NB4 (cell line): ENCODE data around the gene RPTN.

Experiments
- MYC ChIP-seq: IDR thresholded peaks from 2 replicates; pipeline ENCODE4 v1.6.1; 2011; ENCODE audit warnings: low read depth, low read length
- POLR2A ChIP-seq: IDR thresholded peaks from 2 replicates; pipeline ENCODE4 v1.6.1; 2011; ENCODE audit warnings: mild to moderate bottlenecking; ENCODE audit not compliant: insufficient read length; ENCODE audit errors: extremely low read depth
- TF ChIP-seq, protein P1 (sequence below): IDR thresholded peaks from one replicate; pipeline ENCODE4 v1.5.1; 2012; ENCODE audit warnings: low read depth, low read length
- TF ChIP-seq, protein P2 (sequence below): IDR thresholded peaks from 2 replicates; pipeline ENCODE4 v1.6.1; 2011; ENCODE audit warnings: low read depth, low read length

DNA sequence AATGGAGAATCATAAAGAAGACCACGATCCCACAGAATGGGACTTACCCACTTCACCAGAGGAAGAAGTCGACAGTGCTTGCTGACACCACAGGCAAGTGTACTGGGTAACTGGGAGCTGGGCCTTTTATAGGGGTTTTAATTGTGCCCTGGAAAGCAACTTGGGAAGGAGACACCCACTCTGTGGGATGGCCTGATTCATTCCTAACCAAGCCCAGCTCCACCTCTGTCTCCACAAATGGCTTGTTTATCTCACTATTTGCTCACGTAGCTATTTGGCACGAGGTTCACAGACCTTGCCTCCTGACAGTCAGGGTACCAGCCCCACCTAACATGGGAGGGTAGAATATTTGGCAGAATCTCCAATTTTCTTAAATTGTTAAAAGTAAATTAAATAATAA lies 43.7 kb downstream of the RPTN start, which contains the start of gene TCHH:
- TF ChIP-seq, protein P1, sequence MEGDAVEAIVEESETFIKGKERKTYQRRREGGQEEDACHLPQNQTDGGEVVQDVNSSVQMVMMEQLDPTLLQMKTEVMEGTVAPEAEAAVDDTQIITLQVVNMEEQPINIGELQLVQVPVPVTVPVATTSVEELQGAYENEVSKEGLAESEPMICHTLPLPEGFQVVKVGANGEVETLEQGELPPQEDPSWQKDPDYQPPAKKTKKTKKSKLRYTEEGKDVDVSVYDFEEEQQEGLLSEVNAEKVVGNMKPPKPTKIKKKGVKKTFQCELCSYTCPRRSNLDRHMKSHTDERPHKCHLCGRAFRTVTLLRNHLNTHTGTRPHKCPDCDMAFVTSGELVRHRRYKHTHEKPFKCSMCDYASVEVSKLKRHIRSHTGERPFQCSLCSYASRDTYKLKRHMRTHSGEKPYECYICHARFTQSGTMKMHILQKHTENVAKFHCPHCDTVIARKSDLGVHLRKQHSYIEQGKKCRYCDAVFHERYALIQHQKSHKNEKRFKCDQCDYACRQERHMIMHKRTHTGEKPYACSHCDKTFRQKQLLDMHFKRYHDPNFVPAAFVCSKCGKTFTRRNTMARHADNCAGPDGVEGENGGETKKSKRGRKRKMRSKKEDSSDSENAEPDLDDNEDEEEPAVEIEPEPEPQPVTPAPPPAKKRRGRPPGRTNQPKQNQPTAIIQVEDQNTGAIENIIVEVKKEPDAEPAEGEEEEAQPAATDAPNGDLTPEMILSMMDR: no peak
- TF ChIP-seq, protein P2, sequence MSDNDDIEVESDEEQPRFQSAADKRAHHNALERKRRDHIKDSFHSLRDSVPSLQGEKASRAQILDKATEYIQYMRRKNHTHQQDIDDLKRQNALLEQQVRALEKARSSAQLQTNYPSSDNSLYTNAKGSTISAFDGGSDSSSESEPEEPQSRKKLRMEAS: no peak
- TF ChIP-seq POLR2A (no peak), MYC (no peak)
